Osteoblast (primary cell): ENCODE results near the gene SBK2. TPM values are rescaled to one million over a fixed set of nuclear protein-coding genes. Genes with fewer than 3 reads are reported as not detected.
A peak's percentile ranks its signal among the peaks of the same experiment; 100 is the strongest.

ENCODE experiments used
- DNase-seq: peaks from one replicate; pipeline ENCODE4 v3.0.0; 2011; ENCODE audit warnings: low spot score, mixed read lengths; ENCODE audit not compliant: insufficient read length; ENCODE audit errors: missing footprints
- H2AFZ ChIP-seq: 2 replicates; pipeline ENCODE4 v1.6.0; 2011; ENCODE audit warnings: mild to moderate bottlenecking, low read length
- H3K27ac ChIP-seq: 2 replicates; pipeline ENCODE4 v1.5.1; 2011; ENCODE audit warnings: mild to moderate bottlenecking, low read depth, low read length, moderate library complexity
- H3K27me3 ChIP-seq: 2 replicates; pipeline ENCODE4 v1.6.0; 2012; ENCODE audit warnings: mild to moderate bottlenecking, control low read depth, inconsistent platforms, low read length, moderate library complexity; ENCODE audit not compliant: insufficient read depth
- H3K36me3 ChIP-seq: 2 replicates; pipeline ENCODE4 v1.5.1; 2011; ENCODE audit warnings: mild to moderate bottlenecking, low read length, control low read depth, moderate library complexity; ENCODE audit not compliant: insufficient read depth
- H3K4me1 ChIP-seq: 2 replicates; pipeline ENCODE4 v1.5.1; 2011; ENCODE audit warnings: mild to moderate bottlenecking, low read length, control low read depth, moderate library complexity; ENCODE audit not compliant: insufficient read depth
- H3K4me2 ChIP-seq: 2 replicates; pipeline ENCODE4 v1.6.0; 2011; ENCODE audit warnings: mild to moderate bottlenecking, low read length; ENCODE audit not compliant: insufficient read depth
- H3K4me3 ChIP-seq: fragments of 200-600 bp; sonication (generic); 3 replicates; pipeline ENCODE4 v1.5.1; 2012; ENCODE audit warnings: mild to moderate bottlenecking, low read length, inconsistent platforms; ENCODE audit not compliant: insufficient read depth
- H3K79me2 ChIP-seq: 2 replicates; pipeline ENCODE4 v1.6.0; 2012; ENCODE audit warnings: mild to moderate bottlenecking, low read length, control low read depth, inconsistent platforms; ENCODE audit not compliant: insufficient read depth
- H3K9me3 ChIP-seq: 2 replicates; pipeline ENCODE4 v1.5.1; 2011; ENCODE audit warnings: low read depth, low read length, control low read depth
- H4K20me1 ChIP-seq: 2 replicates; pipeline ENCODE4 v1.6.0; 2012; ENCODE audit warnings: mild to moderate bottlenecking, low read length, control low read depth; ENCODE audit not compliant: insufficient read depth
- total RNA-seq: library from RNA; depleted of rRNA; stranded (reverse); fragments of >200 nt; gene quantifications from 2 replicates; pipeline ENCODE4 v1.2.3, GENCODE V29; 2012
- TF ChIP-seq, protein P1 (sequence below): IDR thresholded peaks from 2 replicates; pipeline ENCODE4 v1.5.1; 2011; ENCODE audit warnings: mild to moderate bottlenecking, low read depth, low read length, moderate library complexity; ENCODE audit errors: extremely low read depth

The SBK2 gene
- total RNA-seq, 1 donor = not detected

DNA sequence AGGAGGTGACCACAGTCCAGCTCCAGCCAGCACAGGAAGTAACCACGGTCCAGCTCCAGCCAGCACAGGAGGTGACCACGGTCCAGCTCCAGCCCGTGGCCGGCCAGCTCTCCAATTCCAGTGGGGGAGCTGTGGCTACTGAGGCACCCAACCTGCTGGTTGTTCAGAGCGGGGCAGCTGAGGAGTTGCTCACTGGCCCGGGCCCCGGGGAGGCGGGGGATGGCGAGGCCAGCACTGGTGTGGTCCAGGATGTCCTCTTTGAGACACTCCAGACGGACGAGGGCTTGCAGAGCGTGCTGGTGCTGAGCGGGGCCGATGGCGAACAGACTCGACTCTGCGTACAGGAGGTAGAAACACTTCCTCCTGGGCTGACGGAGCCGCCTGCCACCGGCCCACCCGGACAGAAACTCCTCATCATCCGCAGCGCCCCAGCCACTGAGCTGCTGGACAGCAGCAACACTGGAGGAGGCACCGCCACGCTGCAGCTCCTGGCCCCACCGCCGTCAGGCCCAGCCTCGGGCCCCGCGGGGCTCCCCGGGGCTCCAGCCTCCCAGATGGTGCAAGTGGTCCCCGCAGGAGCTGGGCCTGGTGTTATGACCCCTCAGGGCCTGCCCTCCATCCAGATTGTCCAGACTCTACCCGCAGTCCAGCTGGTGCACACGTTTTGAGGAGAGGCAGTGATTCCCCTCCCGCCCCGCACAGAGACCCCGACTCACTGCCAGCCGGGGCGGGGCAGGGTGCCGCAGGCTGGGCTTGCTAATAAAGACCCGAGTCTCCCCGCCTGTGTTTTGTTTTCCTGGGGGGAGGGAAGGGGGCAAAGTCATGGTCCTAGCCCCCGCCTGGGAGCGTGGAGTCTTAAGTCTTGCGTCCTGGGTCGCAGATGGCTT is 53.0 kb downstream of the SBK2 start:
- peak overlapping the region; percentile 87 for H3K4me3 ChIP-seq
- H3K27me3 ChIP-seq = no peaks in the 10 kb centered on the region
- DNase-seq = peak; percentile 85
- peaks cover 33% of the 10 kb centered on the region for H3K79me2 ChIP-seq
- peak overlapping the region; percentile 88 for H3K4me2 ChIP-seq
- H3K4me1 ChIP-seq = peaks cover 37% of the 10 kb centered on the region
- no peak overlapping the region for H2AFZ ChIP-seq
- H4K20me1 ChIP-seq = no peaks in the 10 kb centered on the region
- H3K27ac ChIP-seq = peak overlapping the region; percentile 99
- TF ChIP-seq, protein P1, sequence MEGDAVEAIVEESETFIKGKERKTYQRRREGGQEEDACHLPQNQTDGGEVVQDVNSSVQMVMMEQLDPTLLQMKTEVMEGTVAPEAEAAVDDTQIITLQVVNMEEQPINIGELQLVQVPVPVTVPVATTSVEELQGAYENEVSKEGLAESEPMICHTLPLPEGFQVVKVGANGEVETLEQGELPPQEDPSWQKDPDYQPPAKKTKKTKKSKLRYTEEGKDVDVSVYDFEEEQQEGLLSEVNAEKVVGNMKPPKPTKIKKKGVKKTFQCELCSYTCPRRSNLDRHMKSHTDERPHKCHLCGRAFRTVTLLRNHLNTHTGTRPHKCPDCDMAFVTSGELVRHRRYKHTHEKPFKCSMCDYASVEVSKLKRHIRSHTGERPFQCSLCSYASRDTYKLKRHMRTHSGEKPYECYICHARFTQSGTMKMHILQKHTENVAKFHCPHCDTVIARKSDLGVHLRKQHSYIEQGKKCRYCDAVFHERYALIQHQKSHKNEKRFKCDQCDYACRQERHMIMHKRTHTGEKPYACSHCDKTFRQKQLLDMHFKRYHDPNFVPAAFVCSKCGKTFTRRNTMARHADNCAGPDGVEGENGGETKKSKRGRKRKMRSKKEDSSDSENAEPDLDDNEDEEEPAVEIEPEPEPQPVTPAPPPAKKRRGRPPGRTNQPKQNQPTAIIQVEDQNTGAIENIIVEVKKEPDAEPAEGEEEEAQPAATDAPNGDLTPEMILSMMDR = no peak
- H3K9me3 ChIP-seq = no peaks in the 10 kb centered on the region
- H3K36me3 ChIP-seq = peaks cover 7% of the 10 kb centered on the region

- peaks cover 41% of the 10 kb centered on the region for H3K79me2 ChIP-seq
- H3K36me3 ChIP-seq = peaks cover 7% of the 10 kb centered on the region
- no peak overlapping the region for H3K4me3 ChIP-seq
- peak; percentile 60 for DNase-seq
- H3K4me1 ChIP-seq = peaks cover 32% of the 10 kb centered on the region
- no peaks in the 10 kb centered on the region for H4K20me1 ChIP-seq
- H3K4me2 ChIP-seq = no peak overlapping the region
- H3K27ac ChIP-seq = no peak overlapping the region
- no peaks in the 10 kb centered on the region for H3K9me3 ChIP-seq
- H3K27me3 ChIP-seq = no peaks in the 10 kb centered on the region
- no peak overlapping the region for H2AFZ ChIP-seq
- TF ChIP-seq, protein P1 = no peak
Observed at GRCh38 chr19:55482967-55483705, 53.8 kb downstream of the SBK2 start.

- Histone ChIP-seq H2AFZ (no peak overlapping the region), H3K4me1 (peaks cover 31% of the 10 kb centered on the region), H3K36me3 (peaks cover 7% of the 10 kb centered on the region), H3K4me3 (no peak overlapping the region), H3K79me2 (peaks cover 47% of the 10 kb centered on the region), H3K9me3 (no peaks in the 10 kb centered on the region), H3K27me3 (no peaks in the 10 kb centered on the region), H3K4me2 (no peak overlapping the region), H3K27ac (no peak overlapping the region), H4K20me1 (no peaks in the 10 kb centered on the region)
- peak; percentile 62 for DNase-seq
- TF ChIP-seq, protein P1 = no peak
Observed at GRCh38 chr19:55482156-55482961, 54.6 kb downstream of the SBK2 start.
